Right lung (tissue), 5 donors: ENCODE results near the gene MAPT. TPM values are rescaled to one million over a fixed set of nuclear protein-coding genes. Genes with fewer than 3 reads are reported as not detected.

Source experiments
- DNase-seq, 2 donors: peaks; one replicate each; pipeline ENCODE4 v3.0.0-alpha.2; 2013
- polyA plus RNA-seq, 5 donors: library from polyadenylated mRNA; unstranded; fragments of 120-200 nt; gene quantifications; one replicate each; pipeline versions ENCODE4 v1.2.1 to v1.2.3, GENCODE V29; 2013; ENCODE audit warnings: inconsistent platforms in 1 of 5, low replicate concordance in 1 of 5; ENCODE audit not compliant: insufficient read length in 5 of 5, insufficient read depth in 1 of 5

The MAPT gene
- polyA plus RNA-seq, 5 donors, result 4.6 to 7.1 (median 4.7) TPM

DNA sequence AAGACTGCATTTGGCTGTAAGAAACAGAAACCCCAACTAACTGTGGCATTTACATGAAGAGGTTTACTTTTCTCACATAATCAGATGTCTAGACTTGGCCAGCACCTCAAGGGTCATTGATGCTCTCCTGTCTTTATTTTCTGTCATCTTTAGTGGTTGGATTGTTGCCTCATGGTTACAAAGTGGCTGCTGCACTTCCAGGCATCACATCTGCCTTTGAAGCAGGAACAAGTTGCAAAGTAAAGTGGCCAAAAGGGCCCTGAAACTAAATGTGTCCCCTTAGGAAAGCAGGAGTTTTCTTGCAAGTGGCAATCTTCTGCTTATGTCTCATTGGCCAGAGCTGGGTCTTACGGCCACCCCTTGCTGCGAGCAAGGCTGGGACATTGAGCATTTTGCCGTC, 78.2 kb downstream of the MAPT start:
- no peak for DNase-seq

DNA sequence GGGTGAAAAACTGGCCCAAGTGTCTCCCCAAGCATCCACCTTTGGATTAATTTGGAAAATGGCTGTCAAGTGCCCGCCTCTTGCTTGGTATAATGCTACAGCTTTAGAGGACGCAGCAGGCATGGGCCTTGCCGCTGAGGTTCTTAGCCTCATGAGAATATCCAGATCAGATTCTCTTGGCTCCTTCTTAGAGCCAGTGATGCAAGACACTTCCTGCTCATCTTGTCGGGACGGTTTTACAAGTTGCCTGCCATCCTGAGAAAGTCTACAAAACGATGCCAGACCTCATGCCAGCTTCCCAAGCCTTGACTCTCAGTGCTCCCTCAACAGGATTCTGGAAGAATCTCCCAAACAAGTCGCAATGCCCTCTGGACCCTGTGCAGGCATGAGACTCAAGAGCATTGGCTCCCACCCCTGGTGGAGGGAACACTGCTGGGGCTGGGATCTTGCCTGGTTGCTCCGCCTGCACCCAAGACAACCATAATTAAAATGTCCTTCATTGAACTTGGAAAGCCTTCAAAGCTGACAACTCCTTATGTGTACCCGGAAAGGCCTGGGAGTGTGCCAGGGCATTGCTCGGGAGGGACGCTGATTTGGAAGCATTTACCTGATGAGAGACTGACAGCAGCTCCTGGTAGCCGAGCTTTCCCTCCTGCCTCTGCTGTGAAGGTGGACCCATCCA, 78.9 kb downstream of the MAPT start:
- DNase-seq, result no peak

DNA sequence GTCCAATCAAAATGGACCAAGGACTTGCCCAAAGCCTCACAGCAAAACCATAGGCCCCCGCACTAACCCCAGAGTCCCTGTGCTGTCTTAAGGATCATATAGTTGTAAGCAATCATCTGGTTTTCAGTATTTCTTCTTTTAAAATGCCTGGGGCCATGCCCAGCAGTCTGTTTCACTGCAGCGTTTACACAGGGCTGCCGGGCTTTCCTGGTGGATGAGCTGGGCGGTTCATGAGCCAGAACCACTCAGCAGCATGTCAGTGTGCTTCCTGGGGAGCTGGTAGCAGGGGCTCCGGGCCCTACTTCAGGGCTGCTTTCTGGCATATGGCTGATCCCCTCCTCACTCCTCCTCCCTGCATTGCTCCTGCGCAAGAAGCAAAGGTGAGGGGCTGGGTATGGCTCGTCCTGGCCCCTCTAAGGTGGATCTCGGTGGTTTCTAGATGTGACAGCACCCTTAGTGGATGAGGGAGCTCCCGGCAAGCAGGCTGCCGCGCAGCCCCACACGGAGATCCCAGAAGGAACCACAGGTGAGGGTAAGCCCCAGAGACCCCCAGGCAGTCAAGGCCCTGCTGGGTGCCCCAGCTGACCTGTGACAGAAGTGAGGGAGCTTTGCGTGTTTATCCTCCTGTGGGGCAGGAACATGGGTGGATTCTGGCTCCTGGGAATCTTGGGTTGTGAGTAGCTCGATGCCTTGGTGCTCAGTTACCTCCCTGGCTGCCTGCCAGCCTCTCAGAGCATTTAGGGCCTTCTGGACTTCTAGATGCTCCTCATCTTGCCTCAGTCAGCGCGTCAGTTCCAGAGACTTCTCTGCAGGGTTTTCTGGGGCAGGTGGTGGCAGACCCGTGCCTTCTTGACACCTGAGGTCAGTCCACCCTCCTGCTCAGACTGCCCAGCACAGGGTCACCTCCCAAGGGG, 79.8 kb downstream of the MAPT start:
- no peak for DNase-seq

DNA sequence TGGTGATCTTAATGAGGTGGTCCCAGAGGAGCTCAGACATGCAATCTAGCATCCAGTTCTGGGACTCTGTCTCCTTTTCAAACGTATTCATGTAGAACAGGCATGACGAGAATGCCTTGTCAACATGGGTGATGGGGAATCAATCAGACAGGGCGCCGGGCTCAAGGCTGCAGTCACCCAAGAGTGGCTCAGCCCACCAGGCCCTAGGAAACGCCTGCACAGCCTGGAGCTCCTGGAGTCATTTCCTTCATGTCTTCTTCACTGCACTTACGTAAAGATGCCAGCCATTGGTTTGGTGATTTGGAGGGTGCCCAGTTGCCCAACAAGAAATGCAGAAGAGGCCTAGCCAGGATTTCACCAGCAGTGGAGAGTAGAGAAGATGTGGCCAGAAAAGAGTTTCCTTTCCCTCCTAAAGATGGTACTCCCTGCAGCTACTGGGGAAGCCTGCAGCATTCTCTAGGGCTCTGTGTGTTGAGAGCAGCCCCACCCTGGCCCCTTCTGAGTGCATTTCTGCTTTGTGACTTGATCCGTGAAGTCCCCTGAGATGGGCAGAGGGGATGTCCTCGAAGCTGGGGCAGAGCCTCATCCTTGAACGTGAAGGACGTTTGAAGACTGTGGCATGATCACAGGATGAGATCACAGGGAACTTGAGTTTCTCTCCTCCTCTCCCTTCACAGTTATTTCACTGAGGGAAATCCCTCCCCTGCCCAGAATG, 80.7 kb downstream of the MAPT start:
- no peak for DNase-seq

DNA sequence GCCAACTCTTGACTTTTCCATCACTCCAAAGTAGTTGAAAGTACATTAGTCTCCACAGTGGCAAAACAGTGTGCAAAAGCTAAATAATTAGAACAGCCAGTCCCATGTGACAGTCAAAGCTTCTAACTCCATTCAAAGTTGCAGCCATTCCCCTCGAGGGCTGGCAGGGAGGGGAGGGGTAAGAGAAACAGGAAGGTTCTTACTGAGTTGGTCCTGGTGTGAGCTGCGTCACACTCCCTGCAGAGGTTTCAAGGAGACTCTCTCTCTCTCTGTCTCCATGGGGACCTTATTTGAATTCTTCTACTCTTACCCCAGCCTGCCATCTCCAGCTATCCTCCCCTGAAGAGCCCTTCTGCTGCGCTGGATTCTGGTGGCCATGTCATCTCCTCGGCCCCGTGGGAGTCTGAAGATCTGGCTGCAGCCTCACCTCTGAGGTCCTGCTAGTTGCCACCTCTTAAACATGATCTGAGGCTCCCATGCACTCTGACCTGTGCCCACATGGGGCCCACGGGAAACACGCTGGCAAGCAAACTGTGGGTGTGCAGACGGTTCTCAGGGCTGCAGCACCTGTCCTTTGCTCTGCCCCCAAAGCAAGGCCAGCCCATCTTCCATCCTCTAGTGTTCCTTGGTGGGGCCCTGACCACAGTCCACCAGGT, 81.4 kb downstream of the MAPT start:
- no peak for DNase-seq

DNA sequence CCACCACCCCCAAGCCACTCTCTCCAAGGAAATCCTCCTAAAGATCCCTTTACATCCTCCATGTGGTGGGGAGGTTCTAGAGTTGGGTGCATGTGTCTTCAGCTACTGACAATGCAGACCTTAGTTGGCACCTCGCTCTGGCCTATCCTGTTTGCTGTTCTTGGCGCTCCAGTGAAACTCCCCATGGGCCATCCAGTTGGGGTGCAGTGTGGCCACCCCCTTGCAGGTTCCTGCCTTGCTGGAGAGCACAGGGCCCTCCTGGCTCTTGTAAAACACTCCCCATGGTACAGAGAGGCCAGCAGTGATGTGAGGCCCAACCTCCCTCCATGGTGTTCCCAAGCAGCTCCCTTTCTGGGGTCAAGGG, 82.0 kb downstream of the MAPT start:
- DNase-seq, result no peak

DNA sequence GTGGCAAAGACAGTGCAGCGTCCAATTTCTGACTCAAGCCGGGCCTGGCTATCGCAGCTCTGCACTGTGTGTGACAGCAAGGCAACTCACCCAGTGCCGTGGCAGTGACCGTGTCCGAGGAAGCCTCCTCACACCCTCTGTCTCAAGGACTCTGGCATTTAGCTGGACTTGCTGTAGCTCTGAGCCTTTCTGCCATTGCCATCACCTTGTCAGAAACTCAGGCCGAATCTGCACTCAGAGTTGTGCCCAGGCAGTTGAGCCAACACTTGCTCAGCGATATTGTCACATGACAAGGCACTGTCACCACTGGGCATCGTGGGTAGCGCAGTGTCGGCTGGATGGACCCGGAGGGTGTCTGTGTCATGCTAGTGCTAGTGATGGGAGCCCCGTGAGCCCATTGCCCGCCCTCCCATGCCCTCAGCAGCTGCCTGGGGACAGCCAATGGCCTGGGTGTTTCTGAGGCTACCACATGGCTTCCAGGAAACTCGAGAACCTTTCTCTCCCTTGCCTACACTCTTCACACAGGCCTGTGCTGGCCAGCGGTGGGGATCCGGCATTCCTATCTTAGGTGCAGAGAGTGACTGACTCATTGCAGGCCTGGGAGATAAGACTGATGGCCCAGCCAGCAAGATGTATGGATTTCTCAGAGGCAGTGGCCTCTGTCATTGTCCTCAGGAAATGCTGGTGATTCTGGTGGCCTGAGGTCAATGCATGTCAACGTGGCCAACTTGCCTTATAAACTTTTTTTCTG, 82.6 kb downstream of the MAPT start:
- DNase-seq, result no peak

DNA sequence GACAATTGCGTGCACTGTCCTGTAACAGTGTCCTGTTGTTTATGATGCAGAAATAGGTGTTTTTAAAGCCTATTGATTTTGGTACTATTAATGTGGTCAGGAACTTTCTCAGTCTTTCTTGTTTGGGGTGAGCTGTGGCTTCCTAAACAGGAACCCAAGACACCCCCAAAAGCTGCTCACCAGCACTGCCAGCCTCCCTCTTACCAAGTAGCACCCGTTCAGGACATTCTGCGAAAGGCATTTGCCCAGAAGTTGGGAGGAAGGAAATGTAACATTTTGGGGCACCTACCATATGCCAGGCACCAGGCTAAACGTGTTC, 83.1 kb downstream of the MAPT start:
- DNase-seq, result no peak

DNA sequence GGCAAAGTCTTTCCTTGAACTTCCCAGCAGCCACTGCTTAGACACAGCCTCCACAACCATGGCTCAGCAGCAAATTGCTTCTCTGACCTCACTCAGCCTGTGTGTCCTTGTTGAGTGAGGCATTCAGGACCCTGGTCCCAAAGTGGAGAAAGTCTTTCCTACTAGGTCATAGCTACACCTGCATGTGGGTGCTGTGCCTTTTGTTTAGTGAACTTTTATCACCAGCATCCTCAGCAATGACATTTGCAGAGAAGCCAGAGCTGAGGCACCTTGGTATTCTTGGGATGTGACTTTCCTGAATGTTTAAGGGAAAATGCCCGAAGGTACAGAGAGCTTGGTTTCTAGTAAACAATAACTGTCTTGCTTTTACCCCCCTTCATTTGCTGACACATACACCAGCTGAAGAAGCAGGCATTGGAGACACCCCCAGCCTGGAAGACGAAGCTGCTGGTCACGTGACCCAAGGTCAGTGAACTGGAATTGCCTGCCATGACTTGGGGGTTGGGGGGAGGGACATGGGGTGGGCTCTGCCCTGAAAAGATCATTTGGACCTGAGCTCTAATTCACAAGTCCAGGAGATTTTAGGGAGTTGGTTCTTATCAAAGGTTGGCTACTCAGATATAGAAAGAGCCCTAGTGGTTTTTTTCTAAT, 83.7 kb downstream of the MAPT start:
- DNase-seq, result no peak

DNA sequence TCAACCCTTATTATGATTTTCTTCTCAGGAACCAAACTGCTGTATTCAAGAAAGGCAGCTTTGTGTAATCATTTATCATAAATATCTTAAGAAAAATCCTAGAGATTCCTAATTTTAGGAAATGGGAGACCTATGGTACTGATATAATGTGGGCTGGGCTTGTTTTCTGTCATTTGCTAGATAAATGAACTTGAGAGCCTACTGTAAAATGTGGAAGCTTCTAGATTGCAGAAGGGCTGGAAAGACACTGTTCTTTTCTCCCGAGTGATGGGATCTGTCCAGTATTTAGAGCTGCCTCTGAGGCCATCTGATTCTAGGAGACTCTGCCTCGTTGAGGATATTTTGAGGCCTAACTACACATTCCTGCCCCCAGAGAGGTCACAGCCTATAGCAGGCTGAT, 84.8 kb downstream of the MAPT start:
- no peak for DNase-seq

DNA sequence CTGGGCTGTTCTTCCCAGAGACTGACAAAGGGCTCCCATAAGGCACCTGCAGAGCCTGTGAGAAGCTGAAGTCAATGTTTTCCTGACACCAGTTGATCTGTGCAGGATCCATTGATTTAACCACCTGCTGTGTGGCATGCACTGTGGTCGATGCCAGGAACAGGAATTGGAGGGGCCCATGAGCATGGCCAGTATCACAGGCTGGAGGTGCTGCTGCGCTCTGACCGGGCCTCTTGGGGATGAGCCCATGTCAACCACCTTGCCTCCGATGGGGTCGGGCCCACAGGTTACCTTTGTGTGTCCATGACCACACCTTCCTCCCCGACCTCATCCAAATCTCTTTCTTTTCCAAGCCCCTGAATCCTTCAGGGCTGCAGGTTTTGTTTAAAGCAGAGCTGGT, 86.5 kb downstream of the MAPT start:
- no peak for DNase-seq

DNA sequence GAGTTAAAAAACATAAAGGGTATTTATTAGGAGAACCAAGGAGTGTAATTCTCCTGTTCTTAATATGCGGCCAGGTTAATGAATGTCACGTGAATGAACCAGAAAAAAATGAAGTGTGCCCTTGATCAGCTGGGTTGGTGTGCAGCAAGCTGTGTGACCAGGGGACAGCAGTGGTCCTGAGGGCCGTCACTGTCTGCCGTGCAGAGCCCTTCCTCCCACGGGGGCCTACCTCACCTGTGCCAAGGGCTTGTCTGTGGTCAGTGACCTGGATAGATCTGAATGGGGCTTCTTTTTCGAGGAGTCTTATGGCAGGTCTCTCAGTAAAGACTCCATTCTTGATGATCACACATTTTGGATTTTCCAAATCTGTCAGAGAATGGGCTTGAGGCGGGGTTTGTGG, 87.0 kb downstream of the MAPT start:
- no peak for DNase-seq

DNA sequence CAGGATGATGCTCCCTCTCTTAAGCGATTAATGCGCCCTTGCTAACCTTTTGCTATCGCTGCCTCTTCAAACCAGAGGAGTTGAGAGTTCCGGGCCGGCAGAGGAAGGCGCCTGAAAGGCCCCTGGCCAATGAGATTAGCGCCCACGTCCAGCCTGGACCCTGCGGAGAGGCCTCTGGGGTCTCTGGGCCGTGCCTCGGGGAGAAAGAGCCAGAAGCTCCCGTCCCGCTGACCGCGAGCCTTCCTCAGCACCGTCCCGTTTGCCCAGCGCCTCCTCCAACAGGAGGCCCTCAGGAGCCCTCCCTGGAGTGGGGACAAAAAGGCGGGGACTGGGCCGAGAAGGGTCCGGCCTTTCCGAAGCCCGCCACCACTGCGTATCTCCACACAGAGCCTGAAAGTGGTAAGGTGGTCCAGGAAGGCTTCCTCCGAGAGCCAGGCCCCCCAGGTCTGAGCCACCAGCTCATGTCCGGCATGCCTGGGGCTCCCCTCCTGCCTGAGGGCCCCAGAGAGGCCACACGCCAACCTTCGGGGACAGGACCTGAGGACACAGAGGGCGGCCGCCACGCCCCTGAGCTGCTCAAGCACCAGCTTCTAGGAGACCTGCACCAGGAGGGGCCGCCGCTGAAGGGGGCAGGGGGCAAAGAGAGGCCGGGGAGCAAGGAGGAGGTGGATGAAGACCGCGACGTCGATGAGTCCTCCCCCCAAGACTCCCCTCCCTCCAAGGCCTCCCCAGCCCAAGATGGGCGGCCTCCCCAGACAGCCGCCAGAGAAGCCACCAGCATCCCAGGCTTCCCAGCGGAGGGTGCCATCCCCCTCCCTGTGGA, 88.6 kb downstream of the MAPT start:
- no peak for DNase-seq

DNA sequence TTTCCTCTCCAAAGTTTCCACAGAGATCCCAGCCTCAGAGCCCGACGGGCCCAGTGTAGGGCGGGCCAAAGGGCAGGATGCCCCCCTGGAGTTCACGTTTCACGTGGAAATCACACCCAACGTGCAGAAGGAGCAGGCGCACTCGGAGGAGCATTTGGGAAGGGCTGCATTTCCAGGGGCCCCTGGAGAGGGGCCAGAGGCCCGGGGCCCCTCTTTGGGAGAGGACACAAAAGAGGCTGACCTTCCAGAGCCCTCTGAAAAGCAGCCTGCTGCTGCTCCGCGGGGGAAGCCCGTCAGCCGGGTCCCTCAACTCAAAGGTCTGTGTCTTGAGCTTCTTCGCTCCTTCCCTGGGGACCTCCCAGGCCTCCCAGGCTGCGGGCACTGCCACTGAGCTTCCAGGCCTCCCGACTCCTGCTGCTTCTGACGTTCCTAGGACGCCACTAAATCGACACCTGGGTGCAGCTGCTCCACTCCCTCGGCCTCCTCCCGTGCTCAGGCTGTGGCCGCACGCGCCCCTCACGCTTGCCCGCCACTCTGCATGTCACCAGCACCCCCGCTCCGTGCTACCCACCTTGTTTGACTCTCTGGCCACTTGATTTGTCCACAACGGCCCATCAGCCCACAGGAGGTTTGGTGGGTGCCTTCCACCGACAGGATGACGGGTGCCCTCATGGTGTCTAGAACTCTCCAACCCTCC, 89.4 kb downstream of the MAPT start:
- DNase-seq, result no peak

DNA sequence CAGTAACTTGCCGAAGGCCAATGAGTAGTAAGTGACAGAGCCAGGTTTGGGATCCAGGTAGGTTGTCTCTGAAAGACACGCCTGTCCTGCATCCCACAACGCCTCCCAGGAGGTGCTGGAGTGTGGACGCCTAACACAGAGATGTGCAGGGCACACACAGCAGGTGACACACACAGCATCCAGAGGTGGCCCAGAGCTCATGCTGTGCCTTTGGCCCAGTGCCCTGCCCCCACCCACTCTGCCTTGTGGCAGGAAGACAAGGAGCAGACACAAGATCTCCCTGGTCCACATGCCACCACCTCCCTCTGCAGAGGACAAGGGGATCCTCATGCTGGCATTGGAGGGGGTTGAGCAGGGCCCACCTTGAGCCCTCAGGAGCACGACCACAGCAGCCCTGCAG, 90.0 kb downstream of the MAPT start:
- no peak for DNase-seq

DNA sequence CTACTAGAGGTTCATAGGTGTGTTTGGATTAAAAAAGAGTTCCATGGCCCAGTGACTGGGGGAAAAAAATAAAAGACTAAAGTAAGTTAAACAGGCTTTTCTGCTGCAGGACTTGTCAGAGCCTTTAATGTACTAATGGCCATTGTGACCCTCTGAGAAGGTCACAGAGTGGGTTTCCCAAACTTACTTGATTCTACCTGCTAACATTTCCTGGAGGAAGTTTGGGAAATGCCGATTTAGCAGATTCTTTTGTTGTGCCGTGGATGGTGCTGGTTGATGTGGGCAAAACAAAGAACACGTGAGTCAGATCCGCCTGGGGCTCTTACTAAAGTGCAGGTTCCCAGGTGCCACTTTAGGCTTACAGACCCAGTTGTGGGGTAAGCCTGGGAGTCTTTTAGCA, 91.1 kb downstream of the MAPT start:
- DNase-seq, result no peak

DNA sequence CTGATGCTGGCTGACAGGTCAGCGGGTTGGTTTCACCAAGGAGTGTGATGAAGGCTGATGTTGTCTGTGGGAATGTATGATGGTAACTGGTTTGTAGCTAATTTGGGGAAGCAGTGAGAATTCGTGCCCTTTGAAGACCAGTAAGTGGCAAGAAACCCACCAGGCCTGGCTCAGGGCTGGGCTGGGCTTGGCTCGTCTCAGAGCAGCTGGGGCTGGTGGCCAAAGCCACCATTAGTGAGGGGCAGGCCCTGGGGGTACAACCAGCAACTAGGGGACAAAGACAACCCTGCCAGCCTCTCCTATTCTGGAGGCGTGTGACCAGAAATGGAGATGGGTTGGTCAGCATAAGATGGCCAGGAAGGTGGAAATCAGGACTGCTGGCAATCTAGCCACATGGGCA, 91.7 kb downstream of the MAPT start:
- DNase-seq, result no peak

DNA sequence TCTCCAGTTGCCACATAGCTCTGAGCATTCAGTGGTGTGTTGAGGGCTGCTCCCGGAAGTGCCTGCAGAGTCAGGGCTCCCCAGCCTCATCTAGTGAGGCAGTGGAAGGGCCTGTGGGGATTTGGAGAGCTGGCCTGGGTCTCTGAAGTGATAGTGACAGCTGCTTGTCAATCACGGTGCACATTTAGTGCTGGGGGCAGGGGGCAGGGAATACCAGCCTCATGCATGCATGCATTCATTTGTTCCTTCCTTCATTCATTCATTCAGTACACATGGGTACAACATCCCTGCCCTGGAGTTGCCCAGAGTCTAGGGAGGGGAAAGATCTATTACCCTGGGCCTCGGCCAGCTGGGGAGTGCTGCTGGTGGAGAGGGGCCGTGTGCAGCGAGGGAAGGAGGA, 93.4 kb downstream of the MAPT start:
- DNase-seq, result no peak

DNA sequence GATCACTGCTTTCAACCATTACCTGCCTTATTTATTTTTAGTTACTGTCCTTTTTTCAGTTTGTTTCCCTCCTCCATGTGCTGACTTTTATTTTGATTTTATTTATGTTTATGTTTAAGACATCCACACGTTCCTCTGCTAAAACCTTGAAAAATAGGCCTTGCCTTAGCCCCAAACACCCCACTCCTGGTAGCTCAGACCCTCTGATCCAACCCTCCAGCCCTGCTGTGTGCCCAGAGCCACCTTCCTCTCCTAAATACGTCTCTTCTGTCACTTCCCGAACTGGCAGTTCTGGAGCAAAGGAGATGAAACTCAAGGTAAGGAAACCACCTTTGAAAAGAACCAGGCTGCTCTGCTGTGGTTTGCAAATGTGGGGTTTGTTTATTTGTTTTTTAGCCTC, 95.4 kb downstream of the MAPT start:
- DNase-seq, result no peak

DNA sequence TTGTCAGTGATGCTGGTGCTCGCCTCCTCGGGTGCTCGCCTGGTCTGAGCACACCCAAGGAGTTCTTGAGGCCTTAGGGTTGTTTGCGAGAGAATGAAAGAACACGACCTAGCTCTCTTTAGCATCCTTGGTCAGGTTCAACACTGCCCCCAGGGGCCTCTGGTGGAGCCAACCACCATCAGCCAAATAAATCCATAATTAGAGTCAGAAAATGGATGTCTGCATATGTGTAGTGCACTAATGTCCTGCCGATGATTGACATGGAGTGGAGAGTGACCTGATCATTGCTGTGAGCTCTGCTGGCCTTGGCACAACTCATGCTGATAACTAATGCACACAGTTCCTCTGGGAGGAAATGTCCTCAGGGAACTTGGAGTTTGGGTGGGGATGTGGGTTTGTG, 96.5 kb downstream of the MAPT start:
- DNase-seq, result no peak
